DOHH2 (cell line): ENCODE results near the gene RARG.

Experiments
- H3F3A ChIP-seq: fragments of 200-600 bp; sonication (generic), shearing (Covaris generic); 2 replicates; pipeline ENCODE4 v1.6.0; 2016; ENCODE audit warnings: antibody characterized with exemption, mild to moderate bottlenecking; ENCODE audit not compliant: control insufficient read depth, insufficient read depth
- H3K27ac ChIP-seq: fragments of 200-600 bp; sonication (generic); 2 replicates; pipeline ENCODE4 v1.5.1; 2014; ENCODE audit warnings: low read depth, mild to moderate bottlenecking, low read length, moderate library complexity
- H3K27me3 ChIP-seq: fragments of 200-600 bp; sonication (generic); 2 replicates; pipeline ENCODE4 v1.6.1; 2014; ENCODE audit warnings: mild to moderate bottlenecking, low read length, mixed read lengths; ENCODE audit not compliant: control insufficient read depth
- H3K36me3 ChIP-seq: fragments of 200-600 bp; sonication (generic); 2 replicates; pipeline ENCODE4 v1.6.1; 2014; ENCODE audit warnings: mild to moderate bottlenecking, low read length, moderate library complexity, mixed read lengths; ENCODE audit not compliant: control insufficient read depth
- H3K4me1 ChIP-seq: fragments of 200-600 bp; sonication (generic); 2 replicates; pipeline ENCODE4 v1.6.1; 2014; ENCODE audit warnings: mild to moderate bottlenecking, low read length, mixed read lengths; ENCODE audit not compliant: control insufficient read depth
- H3K4me2 ChIP-seq: fragments of 200-600 bp; sonication (generic); 2 replicates; pipeline ENCODE4 v1.6.0; 2014; ENCODE audit warnings: mild to moderate bottlenecking, low read length, moderate library complexity
- H3K4me3 ChIP-seq: fragments of 200-600 bp; sonication (generic); 2 replicates; pipeline ENCODE4 v1.5.1; 2014; ENCODE audit warnings: mild to moderate bottlenecking, low read length, mixed read lengths
- H3K79me2 ChIP-seq: fragments of 200-600 bp; sonication (generic); 2 replicates; pipeline ENCODE4 v1.6.1; 2014; ENCODE audit warnings: mild to moderate bottlenecking, low read length, mixed read lengths; ENCODE audit not compliant: control insufficient read depth
- H3K9me2 ChIP-seq: fragments of 200-600 bp; sonication (generic); replicated peaks from 2 replicates; pipeline ENCODE4 v1.6.1; 2014; ENCODE audit warnings: mild to moderate bottlenecking, low read length, mixed read lengths; ENCODE audit not compliant: control insufficient read depth
- H3K9me3 ChIP-seq: fragments of 200-600 bp; sonication (generic); 2 replicates; pipeline ENCODE4 v1.6.1; 2014; ENCODE audit warnings: antibody characterized with exemption, low read length, mixed read lengths; ENCODE audit not compliant: control insufficient read depth, insufficient read depth
- H4K20me1 ChIP-seq: fragments of 200-600 bp; sonication (generic); 2 replicates; pipeline ENCODE4 v1.6.0; 2014; ENCODE audit warnings: low read depth, mild to moderate bottlenecking, antibody characterized with exemption, low read length, moderate library complexity; ENCODE audit not compliant: control insufficient read depth, insufficient read depth
- EZH2phosphoT487 ChIP-seq: fragments of 200-600 bp; sonication (generic); IDR thresholded peaks from 2 replicates; pipeline ENCODE4 v1.6.1; 2017; ENCODE audit warnings: borderline replicate concordance, mild to moderate bottlenecking, antibody characterized with exemption, low read length, moderate library complexity, mixed read lengths
- TF ChIP-seq, protein P1 (sequence below): fragments of 200-600 bp; sonication (generic); IDR thresholded peaks from one replicate; pipeline ENCODE4 v1.5.1; 2014; ENCODE audit warnings: antibody characterized with exemption, mild to moderate bottlenecking, low read depth, low read length; ENCODE audit not compliant: poor library complexity, severe bottlenecking

RARG gene

DNA sequence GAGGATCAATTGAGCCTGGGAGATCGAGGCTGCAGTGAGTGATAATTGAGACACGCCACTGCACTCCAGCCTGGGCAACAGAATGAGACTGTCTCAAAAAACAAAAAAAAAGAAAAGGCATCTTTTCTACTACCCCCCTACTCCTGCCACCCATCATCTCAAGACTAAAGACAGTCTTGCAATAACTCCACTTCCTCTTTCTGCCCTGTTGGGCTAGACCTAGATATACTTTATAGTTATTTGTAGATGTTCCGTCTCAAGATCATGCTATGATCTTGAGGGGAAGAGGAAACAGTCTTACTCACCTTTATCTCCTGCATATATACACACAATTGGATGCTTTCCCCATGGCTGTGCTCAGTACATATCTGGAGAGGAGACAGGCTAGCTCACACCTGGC is 24.0 kb upstream of the RARG start:
- Histone ChIP-seq H4K20me1 (no peaks in the 10 kb centered on the region), H3K27ac (peak overlapping the region; percentile 77), H3F3A (peaks cover 7% of the 10 kb centered on the region), H3K36me3 (peaks cover 21% of the 10 kb centered on the region), H3K4me3 (peak overlapping the region; percentile 47), H3K27me3 (no peaks in the 10 kb centered on the region), H3K79me2 (peaks cover 40% of the 10 kb centered on the region), H3K9me3 (no peaks in the 10 kb centered on the region), H3K4me2 (peak overlapping the region; percentile 59), H3K9me2 (no peaks in the 10 kb centered on the region), H3K4me1 (peaks cover 67% of the 10 kb centered on the region)
- no peak for TF ChIP-seq EZH2phosphoT487

DNA sequence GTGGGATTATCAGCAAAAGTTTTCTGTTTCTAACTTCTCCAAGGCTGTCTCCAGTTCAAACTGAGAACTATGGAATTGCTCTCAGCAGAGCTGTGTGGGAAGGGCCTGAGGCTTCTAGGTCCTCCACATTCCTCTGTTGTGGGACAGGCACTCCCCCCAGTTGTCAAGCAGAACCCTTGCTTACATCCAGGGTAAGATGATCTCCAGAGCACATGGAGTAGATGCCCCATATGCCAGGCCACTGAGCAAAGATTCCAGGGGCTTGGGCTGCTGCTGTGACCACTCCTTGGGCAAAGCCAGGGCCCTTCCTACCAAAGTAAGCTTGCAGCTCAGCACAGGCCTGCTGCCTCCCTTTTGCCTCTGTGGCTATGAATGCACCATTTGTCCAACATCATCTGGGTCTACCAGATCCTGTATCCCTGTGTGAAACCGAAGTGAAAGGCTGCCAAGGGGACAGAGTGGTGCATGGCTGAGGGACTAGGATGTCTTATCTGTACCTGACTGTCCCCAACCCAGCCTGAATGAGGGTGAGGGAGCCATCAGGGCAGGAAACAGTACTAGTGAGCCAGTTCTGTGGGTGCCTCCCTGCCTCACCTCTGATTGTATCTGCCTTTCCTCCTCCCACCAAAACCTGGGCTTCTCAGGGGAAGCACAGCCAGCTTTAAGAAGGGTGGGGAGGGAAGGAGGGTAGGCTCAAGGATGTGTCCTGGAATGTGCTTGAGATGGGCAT is 23.0 kb upstream of the RARG start:
- Histone ChIP-seq H3K4me1 (peaks cover 67% of the 10 kb centered on the region), H4K20me1 (no peaks in the 10 kb centered on the region), H3K27ac (peak overlapping the region; percentile 77), H3K9me3 (no peaks in the 10 kb centered on the region), H3K9me2 (no peaks in the 10 kb centered on the region), H3K36me3 (peaks cover 21% of the 10 kb centered on the region), H3F3A (peaks cover 7% of the 10 kb centered on the region), H3K4me2 (peak overlapping the region; percentile 59), H3K4me3 (peak overlapping the region; percentile 47), H3K79me2 (peaks cover 40% of the 10 kb centered on the region), H3K27me3 (no peaks in the 10 kb centered on the region)
- TF ChIP-seq EZH2phosphoT487: no peak
- TF ChIP-seq, protein P1, sequence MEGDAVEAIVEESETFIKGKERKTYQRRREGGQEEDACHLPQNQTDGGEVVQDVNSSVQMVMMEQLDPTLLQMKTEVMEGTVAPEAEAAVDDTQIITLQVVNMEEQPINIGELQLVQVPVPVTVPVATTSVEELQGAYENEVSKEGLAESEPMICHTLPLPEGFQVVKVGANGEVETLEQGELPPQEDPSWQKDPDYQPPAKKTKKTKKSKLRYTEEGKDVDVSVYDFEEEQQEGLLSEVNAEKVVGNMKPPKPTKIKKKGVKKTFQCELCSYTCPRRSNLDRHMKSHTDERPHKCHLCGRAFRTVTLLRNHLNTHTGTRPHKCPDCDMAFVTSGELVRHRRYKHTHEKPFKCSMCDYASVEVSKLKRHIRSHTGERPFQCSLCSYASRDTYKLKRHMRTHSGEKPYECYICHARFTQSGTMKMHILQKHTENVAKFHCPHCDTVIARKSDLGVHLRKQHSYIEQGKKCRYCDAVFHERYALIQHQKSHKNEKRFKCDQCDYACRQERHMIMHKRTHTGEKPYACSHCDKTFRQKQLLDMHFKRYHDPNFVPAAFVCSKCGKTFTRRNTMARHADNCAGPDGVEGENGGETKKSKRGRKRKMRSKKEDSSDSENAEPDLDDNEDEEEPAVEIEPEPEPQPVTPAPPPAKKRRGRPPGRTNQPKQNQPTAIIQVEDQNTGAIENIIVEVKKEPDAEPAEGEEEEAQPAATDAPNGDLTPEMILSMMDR: no peak

DNA sequence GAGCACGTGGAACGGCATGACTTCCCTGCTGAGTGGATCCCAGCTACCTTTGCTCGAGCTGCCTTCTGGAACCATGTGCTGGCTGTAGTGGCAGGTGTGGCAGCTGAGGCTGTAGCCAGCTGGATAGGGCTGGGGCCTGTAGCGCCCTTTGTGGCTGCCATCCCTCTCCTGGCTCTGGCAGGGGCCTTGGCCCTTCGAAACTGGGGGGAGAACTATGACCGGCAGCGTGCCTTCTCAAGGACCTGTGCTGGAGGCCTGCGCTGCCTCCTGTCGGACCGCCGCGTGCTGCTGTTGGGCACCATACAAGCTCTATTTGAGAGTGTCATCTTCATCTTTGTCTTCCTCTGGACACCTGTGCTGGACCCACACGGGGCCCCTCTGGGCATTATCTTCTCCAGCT is 21.3 kb upstream of the RARG start:
- TF ChIP-seq EZH2phosphoT487: no peak
- Histone ChIP-seq H3K4me3 (peak overlapping the region; percentile 99), H3K9me3 (no peaks in the 10 kb centered on the region), H4K20me1 (no peaks in the 10 kb centered on the region), H3K4me1 (peaks cover 50% of the 10 kb centered on the region), H3K27ac (no peak overlapping the region), H3K4me2 (peak overlapping the region; percentile 100), H3K79me2 (peaks cover 40% of the 10 kb centered on the region), H3F3A (peaks cover 7% of the 10 kb centered on the region), H3K27me3 (no peaks in the 10 kb centered on the region), H3K36me3 (peaks cover 21% of the 10 kb centered on the region), H3K9me2 (no peaks in the 10 kb centered on the region)

DNA sequence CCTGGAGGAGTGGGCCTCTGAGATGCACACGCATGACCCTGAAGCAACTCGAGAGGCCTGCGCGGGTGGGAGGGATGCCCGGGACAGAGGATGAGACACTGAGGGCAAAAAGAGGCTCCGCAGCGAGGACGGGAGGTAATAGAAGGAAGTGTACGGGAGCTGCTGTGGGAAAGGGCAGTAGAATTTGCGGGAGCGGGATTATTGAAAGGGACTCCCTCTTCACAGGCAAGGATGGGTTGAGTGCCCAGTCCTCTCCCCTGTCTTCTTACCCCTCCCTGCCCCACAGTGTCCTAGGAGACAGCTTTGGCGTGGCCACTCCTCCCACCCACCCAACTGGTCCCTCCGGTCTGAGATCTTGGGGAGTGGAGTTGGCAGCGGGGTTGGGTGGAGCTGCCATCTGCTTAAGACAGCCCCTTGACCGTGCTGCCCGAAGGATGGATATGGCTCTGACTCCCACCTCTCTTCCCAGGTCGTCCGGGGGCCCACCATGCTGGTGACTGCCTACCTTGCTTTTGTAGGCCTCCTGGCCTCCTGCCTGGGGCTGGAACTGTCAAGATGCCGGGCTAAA is 20.4 kb upstream of the RARG start:
- peak overlapping the region; percentile 39; the same call in 1 of the 2 replicates for H3K27ac ChIP-seq
- no peaks in the 10 kb centered on the region for H3K27me3 ChIP-seq
- H4K20me1 ChIP-seq: no peaks in the 10 kb centered on the region
- peaks cover 21% of the 10 kb centered on the region for H3K36me3 ChIP-seq
- H3K9me3 ChIP-seq: no peaks in the 10 kb centered on the region
- H3K4me1 ChIP-seq: peaks cover 46% of the 10 kb centered on the region
- peaks cover 7% of the 10 kb centered on the region for H3F3A ChIP-seq
- TF ChIP-seq, protein P1: peak; percentile 26
- no peak for TF ChIP-seq EZH2phosphoT487
- peak overlapping the region; percentile 99 for H3K4me3 ChIP-seq
- no peaks in the 10 kb centered on the region for H3K9me2 ChIP-seq
- H3K4me2 ChIP-seq: peak overlapping the region; percentile 100
- peaks cover 37% of the 10 kb centered on the region for H3K79me2 ChIP-seq
